ENCODE results near the gene IGF2BP3. TPM values are rescaled to one million over a fixed set of nuclear protein-coding genes. Genes with fewer than 3 reads are reported as not detected.
"Not testable (repeated sequence)": the region's sequence is repeated elsewhere in the genome, so short reads cannot be mapped to it uniquely, and the experiment has no call there.

Gene IGF2BP3
- polyA plus RNA-seq (2012; ENCODE audit: low read depth, missing spikeins) = 31.3 TPM

DNA sequence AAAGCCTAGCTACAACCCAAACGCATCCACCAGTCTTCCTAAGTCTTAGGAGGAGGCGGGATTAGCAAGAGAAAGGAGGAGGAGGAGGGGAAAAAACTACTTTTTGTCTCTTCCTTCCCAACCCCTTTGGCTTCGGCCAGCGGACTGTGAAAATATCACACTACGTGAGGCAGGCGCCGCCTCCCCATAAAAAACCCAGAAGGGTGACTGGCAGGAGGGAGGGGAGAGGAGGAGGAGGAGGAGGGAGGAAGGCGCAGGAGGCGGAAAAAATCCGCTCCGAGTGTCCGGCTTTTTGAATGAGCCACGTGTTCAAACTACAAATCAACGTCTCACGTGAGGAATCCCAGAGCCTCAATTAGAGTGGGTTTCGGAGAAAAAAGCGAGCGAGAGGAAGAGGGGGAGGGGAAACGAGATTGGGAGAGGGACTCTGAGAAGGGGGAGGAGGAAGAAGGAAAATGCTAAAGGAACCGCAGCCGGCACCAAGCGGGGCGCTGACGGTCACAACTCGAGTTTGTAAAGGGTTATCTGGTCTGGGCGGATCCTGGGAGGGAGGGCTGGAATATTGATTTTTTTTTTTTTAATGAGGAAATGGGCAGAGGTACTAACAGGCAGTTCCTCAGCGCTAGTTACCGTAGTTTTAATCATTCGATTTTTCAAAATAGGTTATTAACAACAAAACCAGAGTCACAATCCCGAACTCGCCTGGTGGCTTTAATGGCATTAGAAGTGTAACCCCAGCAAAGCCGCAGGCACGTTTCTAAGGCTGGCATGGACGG is at the start of gene IGF2BP3:
Gene IGF2BP3, minus strand, starts transcription at position 162 of the 776 bp plus-strand sequence. CDS start 381 bp downstream, outside the sequence.
- DNase-seq (ENCODE audit: insufficient read length, low spot score) = no peak
- peak; percentile 61 for FAIRE-seq
- TF ChIP-seq POU2F2 (IDR thresholded peaks at IDR 0.05; ENCODE audit: low read depth, low read length) = peak; percentile 34; the same call in 1 of the 2 replicates
- TF ChIP-seq SPI1 (IDR thresholded peaks at IDR 0.05; ENCODE audit: low read depth, low read length) = peak; percentile 29; the same call in 1 of the 2 replicates
- TF ChIP-seq PAX5 (IDR thresholded peaks at IDR 0.05; ENCODE audit: insufficient read depth, low read length, severe bottlenecking) = no peak
- peak; percentile 79 for TF ChIP-seq POLR2A (IDR thresholded peaks at IDR 0.05; ENCODE audit: low read depth, low read length)
- TF ChIP-seq POLR2AphosphoS5 (IDR thresholded peaks at IDR 0.05; ENCODE audit: low read depth, low read length) = no peak; the same call in 1 of the 2 replicates
- peak; percentile 70; the same call in 1 of the 2 replicates for TF ChIP-seq TAF1 (IDR thresholded peaks at IDR 0.05; ENCODE audit: low read depth, low read length)

DNA sequence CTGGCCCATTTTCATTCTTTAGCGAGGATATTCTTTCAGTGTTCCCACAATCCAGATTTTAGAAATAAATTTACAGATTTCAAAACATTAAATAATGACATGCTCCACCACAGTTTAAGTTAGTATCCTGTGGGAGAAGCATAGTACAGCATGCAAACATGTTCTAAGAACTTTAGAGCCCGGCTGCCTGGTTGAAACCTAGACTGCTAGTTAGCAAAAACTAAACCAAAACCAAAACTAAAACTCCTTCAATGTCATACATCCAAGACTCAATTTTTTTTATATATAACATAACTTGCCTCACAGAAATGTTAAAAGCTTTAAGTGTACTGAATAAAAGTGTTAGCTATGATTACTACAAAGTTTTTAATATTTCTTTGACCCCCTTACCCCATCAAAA is 44.5 kb upstream of the IGF2BP3 start:
- TF ChIP-seq POLR2A (IDR thresholded peaks at IDR 0.05; ENCODE audit: low read depth, low read length) (no peak), POU2F2 (IDR thresholded peaks at IDR 0.05; ENCODE audit: low read depth, low read length) (no peak), TAF1 (IDR thresholded peaks at IDR 0.05; ENCODE audit: low read depth, low read length) (no peak), SPI1 (IDR thresholded peaks at IDR 0.05; ENCODE audit: low read depth, low read length) (no peak), PAX5 (IDR thresholded peaks at IDR 0.05; ENCODE audit: insufficient read depth, low read length, severe bottlenecking) (no peak), POLR2AphosphoS5 (IDR thresholded peaks at IDR 0.05; ENCODE audit: low read depth, low read length) (no peak)
- no peak for FAIRE-seq

DNA sequence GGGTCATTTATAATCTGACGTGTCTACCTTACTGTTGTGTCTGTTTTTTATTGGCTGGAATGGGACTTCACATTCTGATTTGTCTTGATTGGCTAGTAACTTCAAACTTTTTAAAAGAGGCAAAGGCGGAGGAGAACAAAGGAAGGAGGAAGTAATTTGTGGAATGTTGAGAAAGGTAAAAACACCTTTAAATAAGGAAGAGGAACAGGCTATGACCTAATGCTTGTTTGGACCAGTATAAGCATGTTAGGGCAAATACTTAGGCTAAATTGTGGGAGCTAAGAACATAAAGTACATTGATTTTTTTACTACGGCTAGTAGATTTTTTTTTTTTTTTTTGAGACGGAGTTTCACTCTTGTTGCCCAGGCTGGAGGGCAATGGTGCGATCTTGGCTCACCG is 43.5 kb upstream of the IGF2BP3 start:
- FAIRE-seq; DNase-seq (ENCODE audit: insufficient read length, low spot score): not testable (repeated sequence)

More for the DNA sequence above, 44.5 kb upstream of the IGF2BP3 start:
- no peak for DNase-seq (ENCODE audit: insufficient read length, low spot score)

DNA sequence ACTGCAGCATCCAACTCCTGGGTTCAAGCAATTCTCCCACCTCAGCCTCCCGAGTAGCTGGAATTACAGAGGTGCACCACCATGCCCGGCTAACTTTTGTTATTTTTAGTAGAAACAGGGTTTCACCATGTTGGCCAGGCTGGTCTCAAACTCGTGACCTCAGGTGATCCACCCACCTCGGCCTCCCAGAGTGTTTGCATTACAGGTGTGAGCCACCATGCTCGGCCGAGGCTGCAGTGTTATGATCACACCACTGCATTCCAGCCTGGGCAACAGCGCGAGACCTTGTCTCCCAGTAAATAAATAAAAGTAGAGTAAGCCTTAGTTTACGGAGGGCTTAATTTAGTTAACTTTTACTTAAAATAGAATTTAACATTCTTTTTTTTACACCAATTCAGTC is 23.7 kb upstream of the IGF2BP3 start:
- FAIRE-seq (no peak), DNase-seq (ENCODE audit: insufficient read length, low spot score) (no peak)
- TF ChIP-seq POU2F2 (IDR thresholded peaks at IDR 0.05; ENCODE audit: low read depth, low read length) (no peak), POLR2A (IDR thresholded peaks at IDR 0.05; ENCODE audit: low read depth, low read length) (no peak), POLR2AphosphoS5 (IDR thresholded peaks at IDR 0.05; ENCODE audit: low read depth, low read length) (no peak), PAX5 (IDR thresholded peaks at IDR 0.05; ENCODE audit: insufficient read depth, low read length, severe bottlenecking) (no peak), SPI1 (IDR thresholded peaks at IDR 0.05; ENCODE audit: low read depth, low read length) (no peak), TAF1 (IDR thresholded peaks at IDR 0.05; ENCODE audit: low read depth, low read length) (no peak)

DNA sequence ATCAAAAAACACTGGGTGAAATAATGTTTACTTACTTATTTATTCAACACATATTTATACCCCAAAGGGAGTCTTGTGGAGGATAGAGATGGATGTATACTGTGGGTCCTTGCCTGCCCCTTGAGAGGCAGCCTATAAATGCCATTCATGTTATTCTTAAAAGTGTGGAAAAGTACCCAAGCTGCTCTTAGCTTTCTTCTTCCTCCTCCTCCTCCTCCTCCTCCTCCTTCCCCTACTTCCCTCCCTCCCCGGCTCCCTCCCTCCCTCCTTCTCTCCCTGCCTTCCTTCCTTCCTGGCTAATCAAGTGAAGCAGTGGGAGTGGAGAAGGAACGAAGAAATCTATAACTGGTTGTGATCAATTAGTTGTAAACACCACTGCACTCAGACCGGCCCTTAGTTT is 21.2 kb upstream of the IGF2BP3 start:
- no peak for TF ChIP-seq POU2F2 (IDR thresholded peaks at IDR 0.05; ENCODE audit: low read depth, low read length)
- no peak for TF ChIP-seq TAF1 (IDR thresholded peaks at IDR 0.05; ENCODE audit: low read depth, low read length)
- TF ChIP-seq SPI1 (IDR thresholded peaks at IDR 0.05; ENCODE audit: low read depth, low read length) = no peak
- TF ChIP-seq POLR2A (IDR thresholded peaks at IDR 0.05; ENCODE audit: low read depth, low read length) = no peak
- no peak for TF ChIP-seq PAX5 (IDR thresholded peaks at IDR 0.05; ENCODE audit: insufficient read depth, low read length, severe bottlenecking)
- TF ChIP-seq POLR2AphosphoS5 (IDR thresholded peaks at IDR 0.05; ENCODE audit: low read depth, low read length) = no peak
- DNase-seq (ENCODE audit: insufficient read length, low spot score) (no peak), FAIRE-seq (no peak)

DNA sequence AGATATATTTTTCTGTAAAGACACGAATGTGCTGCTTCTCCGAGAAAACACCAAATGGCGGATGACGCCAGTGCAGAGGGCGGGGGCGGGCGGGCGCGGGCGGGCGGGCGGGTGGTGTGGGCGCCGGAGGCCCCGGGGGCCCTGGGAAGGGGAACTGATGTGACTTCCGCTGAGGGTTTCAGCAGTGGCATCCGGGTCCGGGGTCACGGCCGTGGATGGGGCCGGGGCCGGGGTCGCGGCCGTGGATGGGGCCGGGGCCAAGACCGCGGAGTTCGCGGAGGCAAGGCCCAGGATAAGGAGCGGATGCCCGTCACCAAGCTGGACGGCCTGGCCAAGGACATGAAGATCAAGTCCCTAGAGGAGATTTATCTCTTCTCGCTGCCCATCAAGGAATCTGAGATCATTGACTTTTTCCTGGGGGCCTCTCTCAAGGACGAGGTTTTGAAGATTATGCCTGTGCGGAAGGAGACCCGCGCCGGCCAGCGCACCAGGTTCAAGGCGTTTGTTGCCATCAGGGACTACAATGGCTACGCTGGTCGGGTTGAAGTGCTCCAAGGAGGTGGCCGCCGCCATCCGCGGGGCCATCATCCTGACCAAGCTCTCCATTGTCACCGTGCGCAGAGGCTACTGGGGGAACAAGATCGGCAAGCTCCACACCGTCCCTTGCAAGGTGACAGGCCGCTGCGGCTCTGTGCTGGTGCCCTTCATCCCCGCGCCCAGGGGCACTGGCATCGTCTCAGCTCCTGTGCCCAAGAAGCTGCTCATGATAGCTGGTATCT is 20.3 kb upstream of the IGF2BP3 start:
- TF ChIP-seq POLR2A (IDR thresholded peaks at IDR 0.05; ENCODE audit: low read depth, low read length) (no peak), PAX5 (IDR thresholded peaks at IDR 0.05; ENCODE audit: insufficient read depth, low read length, severe bottlenecking) (no peak), POLR2AphosphoS5 (IDR thresholded peaks at IDR 0.05; ENCODE audit: low read depth, low read length) (no peak), SPI1 (IDR thresholded peaks at IDR 0.05; ENCODE audit: low read depth, low read length) (no peak), POU2F2 (IDR thresholded peaks at IDR 0.05; ENCODE audit: low read depth, low read length) (no peak), TAF1 (IDR thresholded peaks at IDR 0.05; ENCODE audit: low read depth, low read length) (no peak)
- DNase-seq (ENCODE audit: insufficient read length, low spot score) = no peak

DNA sequence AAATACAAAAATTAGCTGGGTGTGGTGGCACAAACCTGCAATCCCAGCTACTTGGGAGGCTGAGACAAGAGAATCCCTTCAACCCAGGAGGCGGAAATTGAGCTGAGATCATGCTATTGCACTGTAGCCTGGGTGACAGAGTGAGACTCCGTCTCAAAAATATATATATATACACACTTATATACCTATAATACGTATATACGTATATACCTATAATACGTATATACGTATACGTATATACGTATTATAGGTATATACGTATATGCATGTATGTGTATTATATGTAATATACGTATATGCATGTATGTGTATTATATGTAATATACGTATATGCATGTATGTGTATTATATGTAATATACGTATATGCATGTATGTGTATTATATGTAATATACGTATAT is 18.4 kb upstream of the IGF2BP3 start:
- not testable (repeated sequence) for DNase-seq (ENCODE audit: insufficient read length, low spot score); FAIRE-seq

More for the DNA sequence above, 20.3 kb upstream of the IGF2BP3 start:
- peak; percentile 9 for FAIRE-seq

DNA sequence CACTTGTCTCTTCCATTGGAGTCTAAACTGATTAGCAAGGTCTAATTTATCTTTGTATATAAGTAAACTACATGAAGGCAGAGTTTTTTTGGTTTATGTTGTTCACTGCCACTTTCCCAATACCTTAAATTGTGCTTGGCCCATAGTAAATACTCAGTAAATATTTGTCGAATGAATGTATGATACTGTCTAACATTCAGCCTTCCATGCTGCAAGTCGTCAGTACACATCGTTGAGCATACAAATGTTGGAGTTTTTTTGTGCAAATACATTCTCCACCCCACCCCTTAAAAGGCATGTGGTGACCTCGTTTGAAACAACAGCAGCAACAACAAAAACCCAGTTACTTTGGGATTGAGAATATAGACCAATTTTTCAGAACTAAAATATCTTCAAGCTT is 17.4 kb upstream of the IGF2BP3 start:
- TF ChIP-seq PAX5 (IDR thresholded peaks at IDR 0.05; ENCODE audit: insufficient read depth, low read length, severe bottlenecking) (no peak), SPI1 (IDR thresholded peaks at IDR 0.05; ENCODE audit: low read depth, low read length) (no peak), POLR2A (IDR thresholded peaks at IDR 0.05; ENCODE audit: low read depth, low read length) (no peak), POLR2AphosphoS5 (IDR thresholded peaks at IDR 0.05; ENCODE audit: low read depth, low read length) (no peak), POU2F2 (IDR thresholded peaks at IDR 0.05; ENCODE audit: low read depth, low read length) (no peak), TAF1 (IDR thresholded peaks at IDR 0.05; ENCODE audit: low read depth, low read length) (no peak)
- no peak for FAIRE-seq
- no peak for DNase-seq (ENCODE audit: insufficient read length, low spot score)

DNA sequence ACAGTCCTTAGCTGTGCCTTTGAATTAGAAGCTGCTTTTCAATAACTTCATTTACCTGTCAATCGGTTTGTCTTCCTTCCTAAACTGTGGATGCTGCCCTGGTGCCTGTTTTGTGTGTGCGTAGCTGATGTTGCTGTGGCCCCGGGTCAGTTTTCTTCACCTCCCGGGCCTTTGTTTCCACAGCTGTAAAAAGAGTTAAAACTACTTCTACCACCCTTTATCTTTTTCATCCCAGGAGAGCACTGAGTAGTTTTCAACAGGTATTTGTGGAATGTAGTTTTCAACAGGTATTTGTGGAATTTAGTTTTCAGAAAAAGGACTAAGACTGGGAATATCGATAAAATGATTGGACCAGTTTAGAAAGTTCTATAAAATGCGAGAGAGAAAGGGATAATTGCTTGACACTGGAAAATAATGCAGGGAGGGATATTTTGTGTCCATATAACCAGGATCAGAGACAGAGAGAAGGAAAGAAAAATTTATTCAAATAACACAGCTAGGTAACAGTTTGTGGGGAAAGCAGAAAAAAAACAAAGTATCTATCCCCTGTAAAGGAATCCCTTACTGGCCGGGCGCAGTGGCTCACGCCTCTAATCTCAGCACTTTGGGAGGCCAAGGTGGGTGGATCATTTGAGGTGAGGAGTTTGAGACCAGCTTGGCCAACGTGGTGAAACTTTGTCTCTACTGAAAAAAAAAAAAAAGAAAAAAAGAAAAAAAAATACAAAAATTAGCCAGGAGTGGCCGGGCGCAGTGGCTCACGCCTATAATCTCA is 15.9 kb upstream of the IGF2BP3 start:
- no peak for TF ChIP-seq TAF1 (IDR thresholded peaks at IDR 0.05; ENCODE audit: low read depth, low read length)
- FAIRE-seq = no peak

More for the DNA sequence above, 15.9 kb upstream of the IGF2BP3 start:
- no peak for DNase-seq (ENCODE audit: insufficient read length, low spot score)

All from GM12891 (cell line).